Prostate gland (tissue), 2 donors: ENCODE measurements around the gene DVL3.

ENCODE experiments used
- CTCF ChIP-seq, 4 experiments: fragments of 200-600 bp in 2 of 4; fragments of 450-650 bp in 2 of 4; sonication (generic) in 2 of 4; IDR thresholded peaks; 1 replicate in 3 of 4; 2 replicates in 1 of 4; pipeline ENCODE4 v1.5.1; 2016 to 2019; ENCODE audit warnings: antibody characterized with exemption in 4 of 4, mild to moderate bottlenecking in 2 of 4, moderate library complexity in 2 of 4
- POLR2A ChIP-seq: fragments of 450-650 bp; IDR thresholded peaks from one replicate; pipeline ENCODE4 v1.6.1; 2016; ENCODE audit warnings: antibody characterized with exemption, mild to moderate bottlenecking

- TF ChIP-seq CTCF (IDR thresholded peaks at IDR 0.05): no peak
- no peak for TF ChIP-seq POLR2A
These were observed 56.5 kb downstream of the DVL3 start for GRCh38 chr3:184211718-184212117.
